ENCODE data around the gene LRCH1. TPM values are rescaled to one million over a fixed set of nuclear protein-coding genes. Genes with fewer than 3 reads are reported as not detected.

Gene LRCH1
- total RNA-seq, 1 donor from 2014 or later = 13.1 TPM

DNA sequence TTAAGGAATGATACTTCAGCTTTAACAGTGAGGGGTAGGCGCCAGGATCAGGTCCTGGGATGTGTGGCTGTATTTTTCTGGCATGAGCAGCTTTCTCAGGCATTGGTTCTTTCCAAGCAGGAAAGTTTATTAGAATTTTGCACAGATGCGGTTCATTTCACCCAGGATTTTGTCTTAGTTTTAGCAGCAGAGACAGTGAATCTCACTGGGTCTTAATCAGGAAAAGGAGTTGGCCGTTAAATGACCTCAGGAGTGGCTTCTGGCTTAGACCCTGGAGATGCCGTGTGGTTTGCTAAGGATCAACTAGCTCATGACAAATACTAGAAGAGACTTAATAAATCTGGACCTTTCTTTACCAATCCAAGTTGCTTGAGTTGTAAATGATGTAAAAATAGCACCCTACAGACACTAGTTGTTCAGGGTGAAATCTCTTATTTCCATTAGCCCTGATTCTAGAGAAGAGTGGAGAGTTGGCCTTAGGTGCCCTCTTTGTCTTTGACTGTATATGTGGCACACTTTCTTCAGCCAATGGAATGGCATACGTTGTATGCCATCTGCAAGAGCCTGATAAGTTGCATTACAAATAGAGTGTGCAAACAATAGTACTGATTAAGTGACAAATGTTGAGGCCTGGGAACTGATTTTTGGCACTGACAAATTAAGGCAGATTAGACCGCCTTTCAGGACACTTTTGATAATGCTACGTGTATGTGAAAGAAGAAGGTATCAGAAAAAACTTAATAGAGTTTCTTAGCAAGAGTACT is 34.0 kb downstream of the LRCH1 start:
- intact Hi-C loops (cut with micrococcal nuclease) = no loop called here
- TF ChIP-seq, protein P1, sequence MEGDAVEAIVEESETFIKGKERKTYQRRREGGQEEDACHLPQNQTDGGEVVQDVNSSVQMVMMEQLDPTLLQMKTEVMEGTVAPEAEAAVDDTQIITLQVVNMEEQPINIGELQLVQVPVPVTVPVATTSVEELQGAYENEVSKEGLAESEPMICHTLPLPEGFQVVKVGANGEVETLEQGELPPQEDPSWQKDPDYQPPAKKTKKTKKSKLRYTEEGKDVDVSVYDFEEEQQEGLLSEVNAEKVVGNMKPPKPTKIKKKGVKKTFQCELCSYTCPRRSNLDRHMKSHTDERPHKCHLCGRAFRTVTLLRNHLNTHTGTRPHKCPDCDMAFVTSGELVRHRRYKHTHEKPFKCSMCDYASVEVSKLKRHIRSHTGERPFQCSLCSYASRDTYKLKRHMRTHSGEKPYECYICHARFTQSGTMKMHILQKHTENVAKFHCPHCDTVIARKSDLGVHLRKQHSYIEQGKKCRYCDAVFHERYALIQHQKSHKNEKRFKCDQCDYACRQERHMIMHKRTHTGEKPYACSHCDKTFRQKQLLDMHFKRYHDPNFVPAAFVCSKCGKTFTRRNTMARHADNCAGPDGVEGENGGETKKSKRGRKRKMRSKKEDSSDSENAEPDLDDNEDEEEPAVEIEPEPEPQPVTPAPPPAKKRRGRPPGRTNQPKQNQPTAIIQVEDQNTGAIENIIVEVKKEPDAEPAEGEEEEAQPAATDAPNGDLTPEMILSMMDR (IDR thresholded peaks at IDR 0.05; ENCODE audit: borderline replicate concordance) = no peak
- Histone ChIP-seq H3K4me1 (peaks cover 80% of the 10 kb centered on the region), H3K4me3 (no peak overlapping the region), H3K27me3 (ENCODE audit: low read depth) (no peaks in the 10 kb centered on the region), H3K27ac (replicated peaks) (peak overlapping the region; percentile 20), H3K9me3 (replicated peaks) (no peaks in the 10 kb centered on the region), H3K36me3 (no peaks in the 10 kb centered on the region)
- DNase-seq = no peak

DNA sequence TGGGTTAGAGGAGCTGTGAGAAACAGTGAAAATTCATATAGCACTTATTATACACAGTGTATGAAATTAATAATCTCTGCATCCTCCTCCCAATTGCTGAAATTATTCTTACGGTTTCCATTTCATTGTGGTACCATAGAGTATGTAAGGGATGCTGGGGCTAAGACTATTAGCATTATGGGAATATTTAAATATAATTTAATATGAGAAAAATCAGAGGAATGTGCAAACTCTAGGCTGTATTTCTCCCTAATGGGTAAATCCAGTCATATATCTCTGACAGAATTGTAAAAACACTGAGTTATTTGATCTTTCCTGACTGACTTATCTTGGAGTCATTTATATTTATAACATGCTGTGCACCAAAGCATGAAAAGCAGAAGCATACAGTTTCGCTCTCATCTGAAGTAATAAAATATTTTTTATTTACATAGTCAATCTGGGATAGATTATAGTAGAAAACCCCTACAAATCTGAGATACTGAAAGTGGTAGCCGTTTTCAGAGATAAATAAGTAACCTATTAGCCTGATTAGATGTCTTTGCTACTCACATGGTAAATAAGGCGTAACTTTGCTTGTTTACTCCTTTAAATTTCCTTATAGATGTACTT is 34.9 kb downstream of the LRCH1 start:
- Histone ChIP-seq H3K27ac (replicated peaks) (no peak overlapping the region), H3K27me3 (ENCODE audit: low read depth) (no peaks in the 10 kb centered on the region), H3K36me3 (no peaks in the 10 kb centered on the region), H3K4me3 (no peak overlapping the region), H3K4me1 (peaks cover 77% of the 10 kb centered on the region), H3K9me3 (replicated peaks) (no peaks in the 10 kb centered on the region)
- TF ChIP-seq, protein P1 (IDR thresholded peaks at IDR 0.05; ENCODE audit: borderline replicate concordance) = no peak
- intact Hi-C loops (cut with micrococcal nuclease) = no loop called here
- no peak for DNase-seq

DNA sequence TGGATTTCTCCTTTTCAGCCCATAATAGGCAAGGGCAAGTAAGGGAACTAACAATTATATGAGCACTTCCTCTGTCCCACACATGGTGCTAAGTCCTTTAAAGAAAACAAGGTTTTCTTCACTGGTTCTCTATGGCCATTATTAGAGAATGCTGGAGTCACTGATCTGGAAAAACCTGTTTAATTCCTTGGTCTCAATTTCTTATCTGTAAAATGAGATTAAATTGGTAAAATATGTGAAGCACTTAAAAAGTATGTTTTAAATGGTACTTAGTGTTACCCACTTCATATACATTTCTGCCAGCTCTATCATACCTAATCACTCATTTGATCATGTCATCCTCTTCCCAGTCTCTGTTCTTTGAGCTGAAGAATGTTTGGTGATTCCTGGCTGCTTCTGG is 39.4 kb downstream of the LRCH1 start:
- no peak overlapping the region for H3K4me3 ChIP-seq
- no peaks in the 10 kb centered on the region for H3K9me3 ChIP-seq (replicated peaks)
- H3K27ac ChIP-seq (replicated peaks) = no peak overlapping the region
- TF ChIP-seq, protein P1 (IDR thresholded peaks at IDR 0.05; ENCODE audit: borderline replicate concordance) = no peak
- H3K4me1 ChIP-seq = peaks cover 82% of the 10 kb centered on the region
- intact Hi-C loops (cut with micrococcal nuclease) = no loop called here
- DNase-seq = no peak
- no peaks in the 10 kb centered on the region for H3K36me3 ChIP-seq
- no peaks in the 10 kb centered on the region for H3K27me3 ChIP-seq (ENCODE audit: low read depth)

GRCh38 chr13:46593398-46593797 is 40.4 kb downstream of the LRCH1 start:
- TF ChIP-seq, protein P1 (IDR thresholded peaks at IDR 0.05; ENCODE audit: borderline replicate concordance) = no peak
- Histone ChIP-seq H3K4me1 (peaks cover 82% of the 10 kb centered on the region), H3K9me3 (replicated peaks) (no peaks in the 10 kb centered on the region), H3K4me3 (no peak overlapping the region), H3K36me3 (no peaks in the 10 kb centered on the region), H3K27ac (replicated peaks) (no peak overlapping the region), H3K27me3 (ENCODE audit: low read depth) (no peaks in the 10 kb centered on the region)
- intact Hi-C loops (cut with micrococcal nuclease) = no loop called here
- DNase-seq = no peak

GRCh38 chr13:46594374-46595078 is 41.6 kb downstream of the LRCH1 start:
- intact Hi-C loops (cut with micrococcal nuclease) = no loop called here
- H3K27ac ChIP-seq (replicated peaks) = peak overlapping the region; percentile 67

More at GRCh38 chr13:46594374-46595078, 41.6 kb downstream of the LRCH1 start:
- DNase-seq = no peak
- Histone ChIP-seq H3K9me3 (replicated peaks) (no peaks in the 10 kb centered on the region), H3K27me3 (ENCODE audit: low read depth) (no peaks in the 10 kb centered on the region), H3K4me1 (peaks cover 90% of the 10 kb centered on the region), H3K36me3 (no peaks in the 10 kb centered on the region), H3K4me3 (no peak overlapping the region)
- TF ChIP-seq, protein P1 (IDR thresholded peaks at IDR 0.05; ENCODE audit: borderline replicate concordance) = no peak

Data from left ventricle myocardium inferior (tissue), 1 donor.